A673 (cell line): ENCODE data around the gene ACOXL. TPM values are rescaled to one million over a fixed set of nuclear protein-coding genes. Genes with fewer than 3 reads are reported as not detected.

Source experiments
- BruUV-seq: library from RNA; stranded (reverse); fragments of 400-500 nt; replicated peaks from 2 replicates; lab custom pipeline; 2021; lab: Mats Ljungman, UMichigan
- CTCF ChIA-PET: fragments of 300-600 bp; sonication (Branson Sonifier 250); formaldehyde crosslinking; loops from one replicate; lab custom pipeline; 2022; ENCODE audit warnings: antibody characterized with exemption; lab: Charles Lee
- POLR2A ChIA-PET: fragments of 300-600 bp; sonication (Branson Sonifier 250); formaldehyde crosslinking; loops from one replicate; lab custom pipeline; 2022; ENCODE audit warnings: antibody characterized with exemption; ENCODE audit not compliant: low non-redundant PET; lab: Charles Lee
- DNase-seq: peaks from one replicate; pipeline ENCODE4 v3.0.0-alpha.2; 2015; ENCODE audit warnings: low spot score
- H3K27ac ChIP-seq: fragments of 200-600 bp; sonication (generic); 2 replicates; pipeline ENCODE4 v1.5.1; 2016; ENCODE audit warnings: mixed run types, low read depth, mild to moderate bottlenecking, mixed read lengths, antibody characterized with exemption, low read length; ENCODE audit not compliant: poor library complexity, severe bottlenecking
- H3K27me3 ChIP-seq: fragments of 200-600 bp; sonication (generic); replicated peaks from 2 replicates; pipeline ENCODE4 v1.6.1; 2017; ENCODE audit warnings: mixed run types, low read depth, mild to moderate bottlenecking, mixed read lengths, antibody characterized with exemption, low read length; ENCODE audit not compliant: insufficient read depth, poor library complexity
- H3K36me3 ChIP-seq: fragments of 200-600 bp; sonication (generic); 2 replicates; pipeline ENCODE4 v1.6.1; 2016; ENCODE audit warnings: mixed run types, mild to moderate bottlenecking, mixed read lengths, antibody characterized with exemption, low read length; ENCODE audit not compliant: insufficient read depth, poor library complexity, severe bottlenecking
- H3K4me1 ChIP-seq: fragments of 200-600 bp; sonication (generic); 2 replicates; pipeline ENCODE4 v1.6.1; 2017; ENCODE audit warnings: mixed run types, mild to moderate bottlenecking, mixed read lengths, antibody characterized with exemption, low read length; ENCODE audit not compliant: insufficient read depth, poor library complexity, severe bottlenecking
- H3K4me3 ChIP-seq: fragments of 200-600 bp; sonication (generic); 2 replicates; pipeline ENCODE4 v1.5.1; 2016; ENCODE audit warnings: low read depth, mixed run types, mild to moderate bottlenecking, mixed read lengths, low read length; ENCODE audit not compliant: poor library complexity, severe bottlenecking
- H3K9me3 ChIP-seq: fragments of 200-600 bp; sonication (generic); 2 replicates; pipeline ENCODE4 v1.6.1; 2016; ENCODE audit warnings: mixed run types, low read depth, mild to moderate bottlenecking, mixed read lengths, antibody characterized with exemption, low read length; ENCODE audit not compliant: poor library complexity, severe bottlenecking
- CTCF ChIP-seq: fragments of 300-800, 200-600 bp; sonication (generic); conservative IDR thresholded peaks from 2 replicates; pipeline ENCODE4 v1.5.1; 2017; ENCODE audit warnings: low read depth, mild to moderate bottlenecking, antibody characterized with exemption, low read length, moderate library complexity, mixed read lengths
- EZH2 ChIP-seq: fragments of 200-600 bp; sonication (generic); IDR thresholded peaks from 2 replicates; pipeline ENCODE4 v1.6.1; 2017; ENCODE audit warnings: borderline replicate concordance, low read depth, mild to moderate bottlenecking, mixed read lengths, antibody characterized with exemption, low read length; ENCODE audit not compliant: poor library complexity, severe bottlenecking
- intact Hi-C: fragments of 100-400 bp; cut with micrococcal nuclease; formaldehyde crosslinking; loops from one replicate; pipeline ENCODE4 v1.10.0; 2022; ENCODE audit not compliant: unreplicated experiment
- total RNA-seq: library from RNA; stranded (reverse); gene quantifications from 2 replicates; pipeline ENCODE4 v1.2.3, GENCODE V29; 2021

ACOXL gene
- total RNA-seq, 1 experiment from 2014 or later: not detected

DNA sequence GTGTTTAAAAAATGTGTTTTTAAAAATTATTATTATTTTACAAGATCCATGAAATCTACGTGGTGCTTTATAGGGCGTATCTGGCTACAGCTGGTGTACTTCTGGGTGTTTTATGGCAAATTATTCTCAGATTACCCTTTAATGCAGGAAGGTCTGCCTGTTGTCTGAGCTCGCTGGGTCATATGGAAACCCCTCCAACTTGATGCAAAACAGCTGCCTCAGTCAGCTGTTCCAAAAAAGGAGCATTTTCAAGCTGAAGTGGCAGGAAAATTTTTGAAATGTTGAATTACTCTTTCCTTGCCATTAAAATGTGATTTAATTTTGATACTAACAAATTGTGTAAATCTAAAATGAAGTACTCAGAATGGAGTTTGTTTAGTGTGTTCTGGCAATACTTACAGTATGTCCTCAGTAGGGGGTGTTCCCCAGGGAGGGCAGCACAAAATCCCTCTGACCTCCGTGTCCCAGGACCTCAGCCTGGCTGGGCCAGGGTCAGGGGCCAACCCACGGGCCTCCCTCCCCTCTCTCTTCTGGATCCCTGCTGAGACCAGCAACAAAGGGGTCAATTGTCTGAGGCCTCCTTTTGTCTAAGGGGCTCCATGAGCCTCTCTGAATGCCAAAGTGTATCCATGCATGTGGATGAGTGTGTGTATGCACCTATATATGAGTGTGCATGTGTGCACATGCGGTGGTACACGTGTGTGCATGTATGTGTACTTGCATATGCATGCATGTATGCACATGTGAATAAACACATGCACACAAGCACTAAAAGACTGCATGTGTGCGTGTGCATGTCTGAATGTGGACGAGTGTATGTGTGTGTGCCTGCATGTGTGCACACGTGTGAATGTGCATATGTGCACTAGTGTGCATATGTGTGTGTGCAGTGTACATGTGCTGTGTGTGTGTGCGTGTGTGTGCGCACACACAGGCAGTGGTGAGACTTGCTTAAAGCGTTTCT lies 105.4 kb downstream of the ACOXL start:
- Histone ChIP-seq H3K36me3 (no peaks in the 10 kb centered on the region), H3K4me1 (peaks cover 11% of the 10 kb centered on the region), H3K27ac (no peak overlapping the region), H3K9me3 (no peaks in the 10 kb centered on the region), H3K4me3 (no peak overlapping the region), H3K27me3 (peaks cover 14% of the 10 kb centered on the region)
- intact Hi-C loops: no loop called here
- TF ChIP-seq CTCF (no peak), EZH2 (no peak)
- DNase-seq: no peak
- BruUV-seq: no TSS peak
- CTCF ChIA-PET: no interaction called here
- POLR2A ChIA-PET: no interaction called here

GRCh38 chr2:110838657-110839384 lies 106.4 kb downstream of the ACOXL start:
- Histone ChIP-seq H3K4me1 (peaks cover 11% of the 10 kb centered on the region), H3K27me3 (peaks cover 12% of the 10 kb centered on the region), H3K9me3 (no peaks in the 10 kb centered on the region), H3K27ac (no peak overlapping the region), H3K36me3 (no peaks in the 10 kb centered on the region), H3K4me3 (no peak overlapping the region)
- POLR2A ChIA-PET: no interaction called here
- CTCF ChIA-PET: no interaction called here
- TF ChIP-seq EZH2 (no peak), CTCF (no peak)
- DNase-seq: no peak
- intact Hi-C loops: no loop called here
- BruUV-seq: no TSS peak

DNA sequence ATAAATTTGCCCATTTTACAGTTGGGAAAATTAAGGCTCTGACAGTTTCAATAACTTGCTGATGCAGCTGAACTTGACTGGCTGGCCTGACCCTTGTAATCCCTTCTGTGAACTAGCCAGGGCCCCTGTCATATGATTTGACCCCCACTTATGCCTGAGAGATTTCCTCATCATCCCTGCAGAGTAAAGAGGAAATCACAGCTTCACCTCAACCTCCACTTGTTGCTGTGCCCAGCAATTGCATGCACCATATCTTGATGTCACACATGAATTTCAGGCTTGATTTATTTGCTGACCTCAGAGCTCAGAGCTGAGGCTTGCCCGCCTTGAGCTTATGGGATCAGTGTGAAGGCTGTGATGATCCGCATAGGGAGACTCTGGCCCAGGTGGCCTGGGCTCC lies 108.1 kb downstream of the ACOXL start:
- DNase-seq: no peak
- H3K4me3 ChIP-seq: no peak overlapping the region
- H3K4me1 ChIP-seq: peaks cover 11% of the 10 kb centered on the region
- peaks cover 5% of the 10 kb centered on the region for H3K27me3 ChIP-seq
- TF ChIP-seq CTCF: no peak
- no peak for TF ChIP-seq EZH2
- ChIA-PET POLR2A (no interaction called here), CTCF (no interaction called here)
- BruUV-seq: no TSS peak
- H3K9me3 ChIP-seq: no peaks in the 10 kb centered on the region
- intact Hi-C loops: no loop called here
- no peaks in the 10 kb centered on the region for H3K36me3 ChIP-seq
- no peak overlapping the region for H3K27ac ChIP-seq
